HepG2 (cell line): ENCODE results near the gene CELF2. TPM values are rescaled to one million over a fixed set of nuclear protein-coding genes. Genes with fewer than 3 reads are reported as not detected.

Experiments used
- ATAC-seq: fragments of 200-7000 bp; cut with Tn5 transposase; 3 replicates; pipeline ENCODE4 v1.9.1; 2020; ENCODE audit warnings: mild to moderate bottlenecking, moderate library complexity
- BruUV-seq: library from RNA; stranded (reverse); fragments of 400-500 nt; replicated peaks from 2 replicates; lab custom pipeline; 2021; lab: Mats Ljungman, UMichigan
- CTCF ChIA-PET: fragments of 300-600 bp; formaldehyde crosslinking; extraction: SDS; loops from one replicate; lab custom pipeline; 2021; ENCODE audit warnings: low total read pairs, inconsistent platforms, low intra/inter-chr PET ratio; lab: Yijun Ruan, JAX
- POLR2A ChIA-PET: fragments of 350-600 bp; sonication (Branson Sonifier 250); formaldehyde crosslinking; loops from one replicate; lab custom pipeline; 2020; ENCODE audit warnings: antibody characterized with exemption, inconsistent platforms; lab: Yijun Ruan, JAX
- DNase-seq: peaks from one replicate; pipeline ENCODE4 v3.0.0-alpha.2; 2015; ENCODE audit warnings: low spot score
- FAIRE-seq: peaks from 3 replicates; lab custom pipeline; 2011; peaks lifted over from hg19 to GRCh38; lab: Jason Lieb, UNC
- H2AFZ ChIP-seq: one replicate; pipeline ENCODE4 v1.6.1; 2011; ENCODE audit warnings: low read length, inconsistent platforms
- H3K27ac ChIP-seq: fragments of 300-600 bp; 3 replicates; pipeline ENCODE4 v1.8.0; 2011; ENCODE audit warnings: mixed run types, mild to moderate bottlenecking, mixed read lengths, low read length, inconsistent platforms; ENCODE audit not compliant: insufficient read depth; ENCODE audit errors: extremely low read length
- H3K27me3 ChIP-seq, 2 experiments: fragments of 200-600 bp in 1 of 2; 2 replicates in 1 of 2; 3 replicates in 1 of 2; pipeline versions ENCODE4 v1.6.0 to v1.8.0; 2011; ENCODE audit warnings: low read length in 2 of 2, mild to moderate bottlenecking in 2 of 2, moderate library complexity in 2 of 2, inconsistent platforms in 1 of 2; ENCODE audit not compliant: insufficient read depth in 2 of 2, control insufficient read depth in 1 of 2
- H3K36me3 ChIP-seq, 2 experiments: fragments of 200-600 bp in 1 of 2; replicated peaks in 1 of 2; 2 replicates in 1 of 2; 3 replicates in 1 of 2; pipeline versions ENCODE4 v1.5.1 to v1.8.0; 2011; ENCODE audit warnings: low read length in 2 of 2, inconsistent platforms in 1 of 2; ENCODE audit not compliant: insufficient read depth in 2 of 2, control insufficient read depth in 1 of 2
- H3K4me1 ChIP-seq: 2 replicates; pipeline ENCODE4 v1.5.1; 2012; ENCODE audit warnings: low read length, inconsistent platforms; ENCODE audit not compliant: insufficient read depth
- H3K4me2 ChIP-seq: 2 replicates; pipeline ENCODE4 v1.6.0; 2011; ENCODE audit warnings: low read depth, low read length, inconsistent platforms
- H3K4me3 ChIP-seq, 3 experiments: fragments of 200-600 bp in 1 of 3; sonication (generic), shearing (Covaris generic) in 1 of 3; replicated peaks in 1 of 3; 2 replicates each; pipeline ENCODE4 v1.5.1; 2011 to 2016; ENCODE audit warnings: low read length in 3 of 3, inconsistent platforms in 2 of 3, low read depth in 2 of 3, mild to moderate bottlenecking in 2 of 3, control low read depth in 1 of 3, mixed read lengths in 1 of 3; ENCODE audit not compliant: insufficient read depth in 1 of 3
- H3K79me2 ChIP-seq: one replicate; pipeline ENCODE4 v1.6.1; 2011; ENCODE audit warnings: low read length, inconsistent platforms; ENCODE audit not compliant: insufficient read depth
- H3K9ac ChIP-seq: 2 replicates; pipeline ENCODE4 v1.6.0; 2011; ENCODE audit warnings: mild to moderate bottlenecking, low read depth, low read length, inconsistent platforms; ENCODE audit not compliant: insufficient read depth
- H3K9me3 ChIP-seq: 2 replicates; pipeline ENCODE4 v1.5.1; 2012; ENCODE audit warnings: mild to moderate bottlenecking, low read length
- H4K20me1 ChIP-seq: 2 replicates; pipeline ENCODE4 v1.6.0; 2011; ENCODE audit warnings: inconsistent platforms, mild to moderate bottlenecking, low read length, moderate library complexity; ENCODE audit not compliant: insufficient read depth
- BRD4 ChIP-seq: sonication (generic); formaldehyde crosslinking; IDR thresholded peaks from 2 replicates; pipeline ENCODE4 v1.4.0; 2020; ENCODE audit warnings: missing genetic modification reagents
- HDAC6 ChIP-seq: fragments of 200-600 bp; sonication (generic); IDR thresholded peaks from 2 replicates; pipeline ENCODE4 v1.7.0; 2017; ENCODE audit warnings: mild to moderate bottlenecking, antibody characterized with exemption, low read length, low read depth
- HNF1B ChIP-seq: sonication (generic); formaldehyde crosslinking; IDR thresholded peaks from 2 replicates; pipeline ENCODE4 v1.5.1; 2020; ENCODE audit warnings: mild to moderate bottlenecking, moderate library complexity, missing genetic modification reagents
- KAT8 ChIP-seq: IDR thresholded peaks from 2 replicates; pipeline ENCODE4 v1.6.1; 2016; ENCODE audit warnings: missing genetic modification reagents, missing compliant biosample characterization
- REL ChIP-seq: sonication (generic); formaldehyde crosslinking; conservative IDR thresholded peaks from 2 replicates; pipeline ENCODE4 v1.8.0; 2022; ENCODE audit warnings: mild to moderate bottlenecking, missing genetic modification reagents, moderate library complexity
- REPIN1 ChIP-seq: sonication (generic); formaldehyde crosslinking; IDR thresholded peaks from 2 replicates; pipeline ENCODE4 v1.8.0; 2022; ENCODE audit warnings: missing genetic modification reagents, low read depth, mild to moderate bottlenecking, borderline replicate concordance
- SRSF1 ChIP-seq: fragments of 200-400 bp; formaldehyde crosslinking; optimal IDR thresholded peaks from 2 replicates; pipeline ENCODE3; 2017; ENCODE audit warnings: mild to moderate bottlenecking, low read depth, low read length, moderate library complexity
- ZEB1 ChIP-seq: IDR thresholded peaks from 2 replicates; pipeline ENCODE4 v1.6.1; 2012; ENCODE audit warnings: mild to moderate bottlenecking, low read depth, inconsistent platforms; ENCODE audit not compliant: insufficient replicate concordance
- ZMAT5 ChIP-seq: sonication (generic); formaldehyde crosslinking; IDR thresholded peaks from 2 replicates; pipeline ENCODE4 v1.5.0; 2020; ENCODE audit warnings: mild to moderate bottlenecking, low read depth, missing genetic modification reagents, borderline replicate concordance
- ZNF446 ChIP-seq: sonication (generic); formaldehyde crosslinking; IDR thresholded peaks from 2 replicates; pipeline ENCODE4 v1.5.0; 2020; ENCODE audit warnings: mild to moderate bottlenecking, missing genetic modification reagents
- ZNF678 ChIP-seq: sonication (generic); formaldehyde crosslinking; IDR thresholded peaks from 2 replicates; pipeline ENCODE4 v1.4.0; 2020; ENCODE audit warnings: mild to moderate bottlenecking, missing genetic modification reagents
- ZNF75D ChIP-seq: sonication (generic); formaldehyde crosslinking; IDR thresholded peaks from 2 replicates; pipeline ENCODE4 v1.8.1; 2023; ENCODE audit warnings: missing genetic modification reagents, mild to moderate bottlenecking, borderline replicate concordance
- WGBS: methylation state at CpG from one replicate; pipeline ENCODE4 v1.1.6; 2017; ENCODE audit warnings: low lambda C conversion rate; 5-methylcytosine and 5-hydroxymethylcytosine counted together
- in situ Hi-C: cut with HindIII; loops from 2 replicates; pipeline ENCODE4 v1.10.0; 2017; ENCODE audit warnings: low pct_unique_long_range_greater_than_20kb; ENCODE audit not compliant: extremely low pct_ligation_motif_present
- intact Hi-C: fragments of 100-400 bp; cut with micrococcal nuclease; formaldehyde crosslinking; loops from one replicate; pipeline ENCODE4 v1.10.0; 2022; ENCODE audit not compliant: unreplicated experiment
- polyA plus RNA-seq, 8 experiments: library from polyadenylated mRNA; depleted of rRNA in 3 of 8; stranded (reverse) in 7 of 8; unstranded in 1 of 8; fragments of >200 nt; fragmentation: Illumina TruSeq in 4 of 8; extraction: Trizol in 4 of 8; gene quantifications; 2 replicates each; pipeline versions ENCODE4 v1.2.1 to v1.2.3, GENCODE V29; 2011 to 2016; ENCODE audit warnings: low read depth in 4 of 8, missing spikeins in 1 of 8, mixed read lengths in 1 of 8; ENCODE audit not compliant: insufficient read depth in 1 of 8
- total RNA-seq, 5 experiments: library from RNA; depleted of rRNA; stranded (reverse); fragments of >200 nt; fragmentation: Illumina TruSeq; extraction: Trizol; gene quantifications; 2 replicates each; pipeline ENCODE4 v1.2.3, GENCODE V29; 2016; ENCODE audit warnings: low read depth in 1 of 5

The CELF2 gene
- total and polyA plus RNA-seq, 2 of the 13 experiments (the other 11 are each of a cell fraction or from before 2014, with no cell fraction given): not detected

- CTCF ChIA-PET: no interaction called here
- TF ChIP-seq HDAC6 (no peak), HNF1B (CRISPR knock-in tag) (no peak), REL (no peak), REPIN1 (CRISPR knock-in tag) (no peak), SRSF1 (no peak), KAT8 (CRISPR knock-in tag) (no peak), ZEB1 (no peak), ZNF678 (CRISPR knock-in tag) (no peak), ZNF75D (no peak), ZNF446 (no peak), BRD4 (no peak), ZMAT5 (CRISPR knock-in tag) (no peak)
- TF ChIP-seq, all 625 proteins: peak for 0
- intact Hi-C loops (no loop called here), in situ Hi-C loops (no loop called here)
- DNase-seq (no peak), FAIRE-seq (no peak), ATAC-seq (no peak)
- Histone ChIP-seq H3K79me2 (no peaks in the 10 kb centered on the region), H3K9ac (no peak overlapping the region), H3K4me3 (no peak overlapping the region), H3K27me3 (peaks cover 0 to 4% of the 10 kb centered on the region in 2 experiments; a peak in 1 of 5 replicates), H3K36me3 (no peaks in the 10 kb centered on the region), H3K4me2 (no peak overlapping the region), H4K20me1 (no peaks in the 10 kb centered on the region), H2AFZ (no peak overlapping the region), H3K9me3 (peaks cover 19% of the 10 kb centered on the region), H3K27ac (no peak overlapping the region), H3K4me1 (no peaks in the 10 kb centered on the region)
- no TSS peak for BruUV-seq
- WGBS: 22% methylated on average over 10 of the region's 10 CpGs
- POLR2A ChIA-PET: no interaction called here
These were observed 76.4 kb downstream of the CELF2 start for GRCh38 chr10:11093771-11094736.
